ENCODE data around the gene OLA1. TPM values are rescaled to one million over a fixed set of nuclear protein-coding genes. Genes with fewer than 3 reads are reported as not detected.

OLA1 gene
- total RNA-seq, 1 experiment from 2014 or later = 182 TPM

DNA sequence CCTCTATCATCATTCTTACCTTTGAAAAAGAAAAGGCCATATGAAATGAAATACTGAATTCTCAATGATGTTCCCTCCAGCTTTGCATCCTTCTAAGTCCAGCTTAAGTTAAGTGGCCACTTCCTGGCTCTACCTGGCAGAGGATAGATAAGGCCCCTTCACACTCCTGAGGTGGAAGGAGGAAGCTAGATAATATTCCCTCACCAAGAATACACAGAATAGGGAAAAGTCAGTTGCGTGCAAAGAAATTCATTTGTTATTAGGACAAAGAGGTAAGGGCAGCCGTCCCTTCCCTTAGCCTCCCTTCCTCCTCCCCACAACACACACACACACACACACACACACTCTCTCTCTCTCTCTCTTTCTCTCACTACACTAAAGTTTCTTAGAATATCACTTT, 37.5 kb downstream of the OLA1 start:
- Histone ChIP-seq H3K9me3 (ENCODE audit: low read length) (no peaks in the 10 kb centered on the region), H3F3A (ENCODE audit: low read length, unreplicated experiment) (no peaks in the 10 kb centered on the region), H3K27ac (ENCODE audit: low read length) (no peak overlapping the region), H3K36me3 (ENCODE audit: low read depth, low read length) (0 out of 2 replicates have a peak, but pooled peaks cover 3% of the 10 kb centered on the region), H2AFZ (ENCODE audit: low read length) (no peak overlapping the region), H3K9ac (ENCODE audit: low read length) (no peak overlapping the region), H3K79me2 (ENCODE audit: low read length) (peaks cover 43% of the 10 kb centered on the region), H3K27me3 (ENCODE audit: low read length) (no peaks in the 10 kb centered on the region), H4K20me1 (ENCODE audit: low read length) (0 out of 2 replicates have a peak, but pooled peaks cover 6% of the 10 kb centered on the region), H3K4me1 (ENCODE audit: insufficient read depth, low read length) (no peaks in the 10 kb centered on the region), H3K9me2 (replicated peaks; ENCODE audit: low read length) (no peaks in the 10 kb centered on the region), H3K4me3 (ENCODE audit: low read length) (no peak overlapping the region), H3K4me2 (ENCODE audit: low read length) (no peak overlapping the region)
- TF ChIP-seq EZH2phosphoT487 (IDR thresholded peaks at IDR 0.05; ENCODE audit: borderline replicate concordance, low read length) (no peak), CTCF (conservative IDR thresholded peaks at IDR 0.05; ENCODE audit: low read depth, low read length) (no peak), EZH2 (IDR thresholded peaks at IDR 0.05; ENCODE audit: low read length, unreplicated experiment) (no peak)
- CTCF ChIA-PET = no interaction called here
- POLR2A ChIA-PET (ENCODE audit: unreplicated experiment) = no interaction called here
- DNase-seq (no peak), ATAC-seq (no peak)
- intact Hi-C loops (cut with micrococcal nuclease) = no loop called here
- BruUV-seq (replicated peaks) = no TSS peak

- H3K36me3 ChIP-seq (ENCODE audit: low read depth, low read length) = 0 out of 2 replicates have a peak, but pooled peaks cover 3% of the 10 kb centered on the region
- TF ChIP-seq EZH2 (IDR thresholded peaks at IDR 0.05; ENCODE audit: low read length, unreplicated experiment) (no peak), EZH2phosphoT487 (IDR thresholded peaks at IDR 0.05; ENCODE audit: borderline replicate concordance, low read length) (no peak), CTCF (conservative IDR thresholded peaks at IDR 0.05; ENCODE audit: low read depth, low read length) (no peak)
- no peaks in the 10 kb centered on the region for H3F3A ChIP-seq (ENCODE audit: low read length, unreplicated experiment)
- H3K27ac ChIP-seq (ENCODE audit: low read length) = no peak overlapping the region
- no peaks in the 10 kb centered on the region for H3K4me1 ChIP-seq (ENCODE audit: insufficient read depth, low read length)
- H3K9me3 ChIP-seq (ENCODE audit: low read length) = no peaks in the 10 kb centered on the region
- POLR2A ChIA-PET (ENCODE audit: unreplicated experiment) = no interaction called here
- intact Hi-C loops (cut with micrococcal nuclease) = no loop called here
- 0 out of 2 replicates have a peak, but pooled peaks cover 6% of the 10 kb centered on the region for H4K20me1 ChIP-seq (ENCODE audit: low read length)
- no peak overlapping the region for H2AFZ ChIP-seq (ENCODE audit: low read length)
- H3K79me2 ChIP-seq (ENCODE audit: low read length) = peaks cover 56% of the 10 kb centered on the region
- H3K9me2 ChIP-seq (replicated peaks; ENCODE audit: low read length) = no peaks in the 10 kb centered on the region
- no peak overlapping the region for H3K9ac ChIP-seq (ENCODE audit: low read length)
- DNase-seq = no peak
- H3K27me3 ChIP-seq (ENCODE audit: low read length) = no peaks in the 10 kb centered on the region
- no peak for ATAC-seq
- H3K4me3 ChIP-seq (ENCODE audit: low read length) = no peak overlapping the region
- BruUV-seq (replicated peaks) = no TSS peak
- CTCF ChIA-PET = no interaction called here
- no peak overlapping the region for H3K4me2 ChIP-seq (ENCODE audit: low read length)
Measured at GRCh38 chr2:174209325-174209724, 39.0 kb downstream of the OLA1 start.

DNA sequence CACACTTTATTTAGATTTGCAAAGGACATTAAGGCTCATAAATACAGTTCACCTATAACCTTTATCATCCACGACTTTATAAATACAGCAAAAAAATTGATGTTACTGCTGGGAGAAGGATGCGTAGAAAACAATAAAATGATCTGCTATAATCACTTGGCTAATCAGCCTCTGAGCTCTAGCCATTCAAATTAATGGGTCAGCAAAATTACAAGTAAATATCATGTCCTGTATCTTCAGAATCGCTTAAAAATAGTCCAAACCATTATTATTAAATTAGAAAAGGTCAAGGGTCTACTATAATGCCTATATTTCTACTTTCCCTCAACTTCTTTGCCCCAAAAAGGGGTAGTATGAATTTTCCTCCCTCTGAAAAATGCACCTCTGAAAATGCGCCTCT, 40.3 kb downstream of the OLA1 start:
- no TSS peak for BruUV-seq (replicated peaks)
- H3K27me3 ChIP-seq (ENCODE audit: low read length) = no peaks in the 10 kb centered on the region
- TF ChIP-seq CTCF (conservative IDR thresholded peaks at IDR 0.05; ENCODE audit: low read depth, low read length) = no peak
- TF ChIP-seq EZH2 (IDR thresholded peaks at IDR 0.05; ENCODE audit: low read length, unreplicated experiment) = no peak
- TF ChIP-seq EZH2phosphoT487 (IDR thresholded peaks at IDR 0.05; ENCODE audit: borderline replicate concordance, low read length) = no peak
- no peaks in the 10 kb centered on the region for H3K4me1 ChIP-seq (ENCODE audit: insufficient read depth, low read length)
- ChIA-PET POLR2A (ENCODE audit: unreplicated experiment) (no interaction called here), CTCF (no interaction called here)
- intact Hi-C loops (cut with micrococcal nuclease) = no loop called here
- H4K20me1 ChIP-seq (ENCODE audit: low read length) = 0 out of 2 replicates have a peak, but pooled peaks cover 6% of the 10 kb centered on the region
- ATAC-seq (no peak), DNase-seq (no peak)
- no peak overlapping the region for H3K27ac ChIP-seq (ENCODE audit: low read length)
- H3K79me2 ChIP-seq (ENCODE audit: low read length) = peaks cover 52% of the 10 kb centered on the region
- no peak overlapping the region for H2AFZ ChIP-seq (ENCODE audit: low read length)
- no peak overlapping the region for H3K9ac ChIP-seq (ENCODE audit: low read length)
- H3K9me2 ChIP-seq (replicated peaks; ENCODE audit: low read length) = no peaks in the 10 kb centered on the region
- H3K36me3 ChIP-seq (ENCODE audit: low read depth, low read length) = 0 out of 2 replicates have a peak, but pooled peaks cover 4% of the 10 kb centered on the region
- no peaks in the 10 kb centered on the region for H3K9me3 ChIP-seq (ENCODE audit: low read length)
- H3K4me3 ChIP-seq (ENCODE audit: low read length) = no peak overlapping the region
- no peak overlapping the region for H3K4me2 ChIP-seq (ENCODE audit: low read length)
- no peaks in the 10 kb centered on the region for H3F3A ChIP-seq (ENCODE audit: low read length, unreplicated experiment)

All from PC-3 (cell line).